ENCODE results near the gene TCERG1L.

- TF ChIP-seq E2F1 (CRISPR knock-in tag; IDR thresholded peaks at IDR 0.05), result no peak
- no peak for TF ChIP-seq HCFC1 (IDR thresholded peaks at IDR 0.05; ENCODE audit: low read depth, low read length)
- no peak for TF ChIP-seq TAF15 (IDR thresholded peaks at IDR 0.05; ENCODE audit: low read depth, low read length)
- no peak for TF ChIP-seq ATF2 (CRISPR knock-in tag; IDR thresholded peaks at IDR 0.05)
- TF ChIP-seq KLF16 (IDR thresholded peaks at IDR 0.05), result no peak
These were observed 64.7 kb downstream of the TCERG1L start for GRCh38 chr10:131246775-131247174.
